ENCODE data around the gene BCAS3. TPM values are rescaled to one million over a fixed set of nuclear protein-coding genes. Genes with fewer than 3 reads are reported as not detected.

BCAS3 gene
- total RNA-seq, 2 experiments from 2014 or later: 5.1 to 6.9 TPM

DNA sequence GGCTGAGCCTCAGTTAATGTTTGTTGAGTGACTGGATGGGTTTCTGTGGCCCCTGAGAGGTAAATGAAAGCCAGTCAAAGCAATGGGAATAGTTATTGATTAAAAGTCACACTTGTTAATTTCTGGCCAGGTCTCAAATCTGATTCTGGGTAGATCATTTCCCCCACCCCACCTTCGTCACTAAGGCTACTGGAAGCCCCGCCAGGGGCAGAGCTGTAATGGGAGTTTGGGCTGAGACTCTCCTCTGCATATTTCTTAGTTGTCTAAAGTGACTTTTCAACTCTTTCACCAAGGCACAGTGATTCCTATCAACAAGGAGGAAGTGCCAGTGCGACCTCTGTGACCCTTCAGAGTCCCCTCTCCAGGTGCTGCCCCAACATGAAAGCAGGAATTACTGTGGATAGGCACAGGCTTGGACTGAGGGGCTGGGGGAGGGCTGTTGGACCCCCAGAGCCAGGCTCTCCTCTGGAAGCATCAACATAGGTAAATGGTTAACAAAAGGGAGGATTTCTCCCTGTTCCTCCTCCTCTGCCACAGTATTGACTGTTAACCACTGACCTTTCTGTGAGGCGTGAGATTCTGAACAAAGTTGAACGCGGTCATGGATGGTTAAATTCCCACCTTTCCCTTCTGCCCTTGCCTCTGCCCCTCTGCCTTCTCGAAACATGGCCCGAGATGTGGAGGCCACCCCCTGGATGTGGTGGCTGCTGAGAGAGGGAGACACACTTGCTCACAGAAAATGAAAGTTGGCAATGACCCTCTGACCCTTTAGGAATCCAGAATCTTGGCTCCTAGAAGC is 701.2 kb downstream of the BCAS3 start:
- CTCF ChIA-PET: no interaction called here
- no peaks in the 10 kb centered on the region for H3K36me3 Mint-ChIP-seq (ENCODE audit: low read depth)
- H3K27ac Mint-ChIP-seq: no peak overlapping the region
- no peak overlapping the region for H3K4me3 Mint-ChIP-seq
- DNase-seq (no peak), ATAC-seq (no peak)
- H3K4me1 Mint-ChIP-seq (ENCODE audit: low read depth): no peaks in the 10 kb centered on the region
- no peaks in the 10 kb centered on the region for H3K9me3 Mint-ChIP-seq
- TF ChIP-seq, protein P1, sequence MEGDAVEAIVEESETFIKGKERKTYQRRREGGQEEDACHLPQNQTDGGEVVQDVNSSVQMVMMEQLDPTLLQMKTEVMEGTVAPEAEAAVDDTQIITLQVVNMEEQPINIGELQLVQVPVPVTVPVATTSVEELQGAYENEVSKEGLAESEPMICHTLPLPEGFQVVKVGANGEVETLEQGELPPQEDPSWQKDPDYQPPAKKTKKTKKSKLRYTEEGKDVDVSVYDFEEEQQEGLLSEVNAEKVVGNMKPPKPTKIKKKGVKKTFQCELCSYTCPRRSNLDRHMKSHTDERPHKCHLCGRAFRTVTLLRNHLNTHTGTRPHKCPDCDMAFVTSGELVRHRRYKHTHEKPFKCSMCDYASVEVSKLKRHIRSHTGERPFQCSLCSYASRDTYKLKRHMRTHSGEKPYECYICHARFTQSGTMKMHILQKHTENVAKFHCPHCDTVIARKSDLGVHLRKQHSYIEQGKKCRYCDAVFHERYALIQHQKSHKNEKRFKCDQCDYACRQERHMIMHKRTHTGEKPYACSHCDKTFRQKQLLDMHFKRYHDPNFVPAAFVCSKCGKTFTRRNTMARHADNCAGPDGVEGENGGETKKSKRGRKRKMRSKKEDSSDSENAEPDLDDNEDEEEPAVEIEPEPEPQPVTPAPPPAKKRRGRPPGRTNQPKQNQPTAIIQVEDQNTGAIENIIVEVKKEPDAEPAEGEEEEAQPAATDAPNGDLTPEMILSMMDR (IDR thresholded peaks at IDR 0.05): no peak
- H3K27me3 Mint-ChIP-seq: no peaks in the 10 kb centered on the region
- POLR2A ChIA-PET: no interaction called here
- intact Hi-C loops (cut with micrococcal nuclease): no loop called here

DNA sequence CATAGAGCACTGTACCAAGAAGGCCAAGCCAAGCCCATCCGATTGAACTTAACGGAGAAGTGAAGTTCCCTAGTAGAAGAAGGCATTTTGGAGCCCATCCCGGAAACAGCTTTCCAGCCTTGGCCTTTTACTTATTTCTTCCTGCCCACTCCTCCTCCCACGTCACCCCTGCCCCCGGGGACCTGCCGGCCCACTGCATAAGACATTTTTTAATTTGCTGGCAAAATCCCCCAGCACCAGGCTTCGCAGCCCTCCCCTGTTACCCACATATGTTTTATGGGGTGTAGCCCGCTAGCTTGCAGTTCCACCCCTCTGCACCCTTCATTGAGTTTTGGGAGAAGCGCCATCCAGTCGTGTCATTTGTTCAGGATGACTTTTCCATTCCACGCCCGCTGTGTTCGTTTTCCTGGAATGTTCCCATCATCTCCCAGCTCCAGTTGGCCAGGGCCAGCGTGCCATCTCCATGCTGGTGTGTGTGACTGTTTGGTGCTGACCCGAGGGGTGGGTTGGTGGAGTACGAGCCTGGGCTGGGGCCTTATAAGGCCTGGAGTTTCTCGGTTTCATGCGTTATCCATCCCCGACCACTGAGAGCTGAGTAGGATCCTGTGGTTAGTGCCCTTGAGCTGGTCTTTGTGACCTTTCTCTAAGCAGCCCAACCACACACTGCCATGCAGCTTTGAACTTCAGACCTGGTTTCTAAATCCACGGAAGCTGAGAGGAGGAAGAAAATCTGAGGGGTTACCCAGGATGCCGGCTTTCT is 702.0 kb downstream of the BCAS3 start:
- POLR2A ChIA-PET: no interaction called here
- no peaks in the 10 kb centered on the region for H3K4me1 Mint-ChIP-seq (ENCODE audit: low read depth)
- CTCF ChIA-PET: no interaction called here
- DNase-seq (no peak), ATAC-seq (no peak)
- no peaks in the 10 kb centered on the region for H3K27me3 Mint-ChIP-seq
- no peak overlapping the region for H3K4me3 Mint-ChIP-seq
- intact Hi-C loops (cut with micrococcal nuclease): no loop called here
- no peaks in the 10 kb centered on the region for H3K36me3 Mint-ChIP-seq (ENCODE audit: low read depth)
- TF ChIP-seq, protein P1 (IDR thresholded peaks at IDR 0.05): no peak
- no peaks in the 10 kb centered on the region for H3K9me3 Mint-ChIP-seq
- no peak overlapping the region for H3K27ac Mint-ChIP-seq

DNA sequence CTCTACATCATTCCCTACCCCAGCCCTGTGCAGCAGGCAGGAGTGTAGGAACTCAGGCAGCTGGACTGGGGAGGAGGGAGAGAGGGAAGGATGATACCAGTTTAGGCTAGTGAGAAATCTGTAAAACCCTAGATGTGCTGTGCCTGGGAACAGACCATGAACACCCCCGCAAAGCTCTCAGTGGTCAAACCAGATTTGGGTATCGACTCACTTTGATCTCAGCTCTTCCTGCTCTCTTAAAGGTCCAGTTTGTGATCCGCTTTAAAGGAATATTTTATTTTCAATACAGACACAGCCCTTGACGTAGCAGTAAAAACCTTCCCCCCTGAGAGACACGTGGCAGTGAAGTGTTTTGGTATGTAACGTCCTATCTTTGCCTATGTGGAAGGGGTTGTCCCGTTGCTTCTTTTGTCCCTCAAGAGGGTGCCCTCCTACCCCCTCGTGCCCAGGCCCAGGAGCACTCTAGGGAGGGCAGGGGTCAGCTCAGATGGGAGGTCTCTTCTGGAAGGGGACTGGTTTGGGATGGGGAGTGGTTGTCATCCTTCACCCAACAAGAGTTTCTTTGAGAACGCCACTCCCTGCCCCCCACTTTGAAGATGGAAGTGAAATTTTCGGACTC is 702.7 kb downstream of the BCAS3 start:
- Mint-ChIP-seq H3K27ac (no peak overlapping the region), H3K4me1 (ENCODE audit: low read depth) (no peaks in the 10 kb centered on the region), H3K36me3 (ENCODE audit: low read depth) (no peaks in the 10 kb centered on the region), H3K4me3 (no peak overlapping the region), H3K27me3 (no peaks in the 10 kb centered on the region), H3K9me3 (no peaks in the 10 kb centered on the region)
- TF ChIP-seq, protein P1 (IDR thresholded peaks at IDR 0.05): no peak
- ATAC-seq (no peak), DNase-seq (no peak)
- CTCF ChIA-PET: no interaction called here
- intact Hi-C loops (cut with micrococcal nuclease): no loop called here
- POLR2A ChIA-PET: no interaction called here

DNA sequence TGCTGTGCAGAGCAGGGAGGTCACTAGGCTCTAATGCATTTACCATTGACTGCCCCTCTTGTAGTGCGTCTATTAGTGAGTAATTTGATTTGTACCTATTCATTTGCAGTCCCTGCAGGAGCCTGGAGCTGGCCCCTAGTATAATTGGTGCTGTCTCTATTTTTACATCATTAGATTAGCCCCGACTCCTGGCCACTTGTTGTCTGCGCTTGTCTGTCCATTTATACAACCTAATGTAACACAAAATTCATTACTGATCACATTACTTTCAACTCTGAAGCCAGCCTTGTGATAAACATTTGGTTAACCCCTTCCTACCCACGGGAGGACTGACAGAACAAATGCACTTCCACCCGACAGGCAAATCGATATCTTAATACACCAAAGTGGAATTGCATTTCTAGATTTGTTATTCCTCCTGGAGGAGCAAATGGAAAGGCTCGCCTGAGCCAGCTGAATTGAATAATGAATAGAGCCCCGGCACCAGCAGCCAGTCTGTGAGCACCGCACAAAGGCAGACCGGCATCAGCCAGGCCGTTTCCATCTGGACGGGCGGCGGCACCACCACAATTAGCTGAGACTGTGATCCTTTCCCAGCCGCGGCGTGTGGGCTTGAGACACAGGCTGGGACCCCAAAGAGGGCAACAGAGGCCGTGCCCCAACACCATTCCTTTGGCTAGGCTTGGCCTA is 703.3 kb downstream of the BCAS3 start:
- no peak for DNase-seq
- H3K27ac Mint-ChIP-seq: no peak overlapping the region
- intact Hi-C loops (cut with micrococcal nuclease): no loop called here
- no peaks in the 10 kb centered on the region for H3K4me1 Mint-ChIP-seq (ENCODE audit: low read depth)
- no peaks in the 10 kb centered on the region for H3K9me3 Mint-ChIP-seq
- H3K27me3 Mint-ChIP-seq: no peaks in the 10 kb centered on the region
- ATAC-seq: no peak
- ChIA-PET CTCF (no interaction called here), POLR2A (no interaction called here)
- TF ChIP-seq, protein P1 (IDR thresholded peaks at IDR 0.05): no peak
- no peak overlapping the region for H3K4me3 Mint-ChIP-seq
- no peaks in the 10 kb centered on the region for H3K36me3 Mint-ChIP-seq (ENCODE audit: low read depth)

Measured in activated CD8-positive, alpha-beta T cell treated with anti-CD3 and anti-CD28 coated beads for 36 hours (primary cell).